HL-60 (cell line): ENCODE results near the gene EXOC7.
A peak's percentile ranks its signal among the peaks of the same experiment; 100 is the strongest.

Experiments used
- DNase-seq, 2 experiments: peaks; one replicate each; pipeline ENCODE4 v3.0.0-alpha.2; 2010 to 2020; ENCODE audit warnings: low read depth in 1 of 2, low spot score in 1 of 2
- H3K27ac ChIP-seq: fragments of 250-450 bp; sonication (Bioruptor Pico); replicated peaks from 2 replicates; pipeline ENCODE4 v1.5.1; 2020; ENCODE audit warnings: mild to moderate bottlenecking, moderate library complexity
- H3K27me3 ChIP-seq: fragments of 250-450 bp; sonication (Bioruptor Pico); 2 replicates; pipeline ENCODE4 v1.5.1; 2021; ENCODE audit warnings: mild to moderate bottlenecking, moderate library complexity; ENCODE audit not compliant: insufficient read depth, poor library complexity, severe bottlenecking
- H3K4me3 ChIP-seq: replicated peaks from 2 replicates; pipeline ENCODE4 v1.5.1; 2011; ENCODE audit warnings: mild to moderate bottlenecking, control low read depth, low read length; ENCODE audit not compliant: insufficient read depth
- CTCF ChIP-seq: IDR thresholded peaks from one replicate; pipeline ENCODE4 v1.5.1; 2011; ENCODE audit warnings: low read length, control low read depth, inconsistent platforms; ENCODE audit not compliant: insufficient read depth
- GABPA ChIP-seq: IDR thresholded peaks from 2 replicates; pipeline ENCODE4 v1.6.1; 2012; ENCODE audit warnings: low read depth
- POLR2AphosphoS5 ChIP-seq: IDR thresholded peaks from 2 replicates; pipeline ENCODE4 v1.6.1; 2012; ENCODE audit warnings: low read depth
- REST ChIP-seq: IDR thresholded peaks from 2 replicates; pipeline ENCODE4 v1.6.1; 2012; ENCODE audit warnings: low read depth; ENCODE audit not compliant: insufficient replicate concordance
- SPI1 ChIP-seq: IDR thresholded peaks from 2 replicates; pipeline ENCODE4 v1.6.1; 2012; ENCODE audit warnings: low read depth, mild to moderate bottlenecking, borderline replicate concordance
- long read RNA-seq: library from polyadenylated mRNA; unstranded; transcript quantifications from one replicate; pipeline ENCODE4 v2.0.0, GENCODE V29; 2020

The EXOC7 gene
- long read RNA-seq, full-length matches to known transcripts = 157 of 194 reads
- long read RNA-seq, partial matches to known transcripts = 9 of 194 reads
- long read RNA-seq, other reads (novel, unspliced or antisense) = 28 of 194 reads

- Histone ChIP-seq H3K27me3 (no peaks in the 10 kb centered on the region), H3K4me3 (peak within 1 kb of the TSS; percentile 89), H3K27ac (peak within 1 kb of the TSS; percentile 83)
- peak; percentile 85 to 91 for DNase-seq
- peak; percentile 92 for TF ChIP-seq SPI1
- TF ChIP-seq POLR2AphosphoS5 = peak; percentile 97
- TF ChIP-seq REST = peak; percentile 62
- TF ChIP-seq CTCF = no peak
- TF ChIP-seq GABPA = peak; percentile 65
These were observed at the start of gene EXOC7 for GRCh38 chr17:76103274-76104139. EXOC7 (minus strand) TSS chr17:76103787; CDS start chr17:76103692, 95 bp downstream.

GRCh38 chr17:76153202-76153601 lies 49.6 kb upstream of the EXOC7 start:
- no peak for TF ChIP-seq GABPA
- TF ChIP-seq REST = no peak
- TF ChIP-seq CTCF = no peak
- TF ChIP-seq POLR2AphosphoS5 = no peak
- TF ChIP-seq SPI1 = no peak
- Histone ChIP-seq H3K27me3 (no peaks in the 10 kb centered on the region), H3K27ac (no peak overlapping the region), H3K4me3 (no peak overlapping the region)
- no peak for DNase-seq

GRCh38 chr17:76152591-76152990 lies 49.0 kb upstream of the EXOC7 start:
- no peak for TF ChIP-seq GABPA
- TF ChIP-seq REST = no peak
- no peak for TF ChIP-seq POLR2AphosphoS5
- no peak for TF ChIP-seq CTCF
- no peak for TF ChIP-seq SPI1
- no peak overlapping the region for H3K4me3 ChIP-seq
- no peak overlapping the region for H3K27ac ChIP-seq
- no peaks in the 10 kb centered on the region for H3K27me3 ChIP-seq
- DNase-seq = no peak
